ENCODE results near the gene ZNF646. TPM values are rescaled to one million over a fixed set of nuclear protein-coding genes. Genes with fewer than 3 reads are reported as not detected.

The ZNF646 gene
- total RNA-seq, 1 donor from 2014 or later: 7.5 TPM

GRCh38 chr16:31074814-31075183 lies 577 bp downstream of the ZNF646 start:
- Histone ChIP-seq H3F3A (ENCODE audit: low read depth) (peaks cover 24% of the 10 kb centered on the region), H2AFZ (replicated peaks) (peak overlapping the region; percentile 77), H3K4me3 (peak overlapping the region; percentile 77), H3K4me1 (peaks cover 14% of the 10 kb centered on the region), H3K36me3 (no peaks in the 10 kb centered on the region), H3K79me2 (ENCODE audit: low read depth) (peaks cover 64% of the 10 kb centered on the region), H3K9me3 (ENCODE audit: low read depth) (no peaks in the 10 kb centered on the region), H4K20me1 (ENCODE audit: low read depth) (peaks cover 30% of the 10 kb centered on the region), H3K4me2 (peak overlapping the region; percentile 96), H3K27me3 (no peaks in the 10 kb centered on the region), H3K27ac (peak overlapping the region; percentile 89), H3K9ac (peak overlapping the region; percentile 70)
- no peak for DNase-seq (ENCODE audit: low spot score)
- H3K27ac Mint-ChIP-seq: peak overlapping the region; percentile 94
- H3K27me3 Mint-ChIP-seq (ENCODE audit: insufficient read depth, low read depth): peaks cover 5% of the 10 kb centered on the region
- peaks cover 15% of the 10 kb centered on the region for H3K36me3 Mint-ChIP-seq
- TF ChIP-seq CTCF (IDR thresholded peaks at IDR 0.05) (no peak), EZH2phosphoT487 (IDR thresholded peaks at IDR 0.05) (no peak), EZH2 (IDR thresholded peaks at IDR 0.05) (no peak)
- H3K4me3 Mint-ChIP-seq: peak overlapping the region; percentile 98
- H3K4me1 Mint-ChIP-seq: peaks cover 21% of the 10 kb centered on the region
- H3K9me3 Mint-ChIP-seq: no peaks in the 10 kb centered on the region

GRCh38 chr16:31076319-31076718 lies 2.1 kb downstream of the ZNF646 start:
- Histone ChIP-seq H3K4me3 (no peak overlapping the region), H3K9ac (no peak overlapping the region), H3K79me2 (ENCODE audit: low read depth) (peaks cover 48% of the 10 kb centered on the region), H3F3A (ENCODE audit: low read depth) (peaks cover 24% of the 10 kb centered on the region), H3K9me3 (ENCODE audit: low read depth) (no peaks in the 10 kb centered on the region), H3K4me1 (peaks cover 14% of the 10 kb centered on the region), H3K36me3 (no peaks in the 10 kb centered on the region), H2AFZ (replicated peaks) (no peak overlapping the region), H3K4me2 (no peak overlapping the region), H4K20me1 (ENCODE audit: low read depth) (peaks cover 44% of the 10 kb centered on the region), H3K27me3 (no peaks in the 10 kb centered on the region), H3K27ac (no peak overlapping the region)
- peak overlapping the region; percentile 98 for H3K4me3 Mint-ChIP-seq
- H3K9me3 Mint-ChIP-seq: no peaks in the 10 kb centered on the region
- peaks cover 21% of the 10 kb centered on the region for H3K4me1 Mint-ChIP-seq
- TF ChIP-seq EZH2phosphoT487 (IDR thresholded peaks at IDR 0.05) (no peak), CTCF (IDR thresholded peaks at IDR 0.05) (no peak)
- peaks cover 8% of the 10 kb centered on the region for H3K27me3 Mint-ChIP-seq (ENCODE audit: insufficient read depth, low read depth)
- no peak for DNase-seq (ENCODE audit: low spot score)
- H3K27ac Mint-ChIP-seq: no peak overlapping the region
- H3K36me3 Mint-ChIP-seq: peaks cover 19% of the 10 kb centered on the region

GRCh38 chr16:31077024-31077423 lies 2.8 kb downstream of the ZNF646 start:
- no peak for DNase-seq (ENCODE audit: low spot score)
- Histone ChIP-seq H3K36me3 (no peaks in the 10 kb centered on the region), H3K4me2 (no peak overlapping the region), H4K20me1 (ENCODE audit: low read depth) (peaks cover 51% of the 10 kb centered on the region), H2AFZ (replicated peaks) (no peak overlapping the region), H3K27ac (no peak overlapping the region), H3K79me2 (ENCODE audit: low read depth) (peaks cover 41% of the 10 kb centered on the region), H3K27me3 (no peaks in the 10 kb centered on the region), H3K4me1 (peaks cover 9% of the 10 kb centered on the region), H3K9me3 (ENCODE audit: low read depth) (no peaks in the 10 kb centered on the region), H3K9ac (no peak overlapping the region), H3K4me3 (no peak overlapping the region), H3F3A (ENCODE audit: low read depth) (peaks cover 24% of the 10 kb centered on the region)
- Mint-ChIP-seq H3K27ac (no peak overlapping the region), H3K9me3 (no peaks in the 10 kb centered on the region), H3K27me3 (ENCODE audit: insufficient read depth, low read depth) (peaks cover 12% of the 10 kb centered on the region), H3K4me1 (peaks cover 14% of the 10 kb centered on the region), H3K36me3 (peaks cover 19% of the 10 kb centered on the region), H3K4me3 (no peak overlapping the region)
- TF ChIP-seq CTCF (IDR thresholded peaks at IDR 0.05) (no peak), EZH2phosphoT487 (IDR thresholded peaks at IDR 0.05) (no peak), EZH2 (IDR thresholded peaks at IDR 0.05) (no peak)

Measured in neural progenitor cell (in vitro differentiated cells).